GM18520 (cell line): ENCODE results near the gene RBM45.
"Not testable (repeated sequence)": the region's sequence is repeated elsewhere in the genome, so short reads cannot be mapped to it uniquely, and the experiment has no call there.

ENCODE experiments used
- ATAC-seq: cut with Tn5 transposase; IDR thresholded peaks from one replicate; pipeline ENCODE4 v1.9.1; 2021; ENCODE audit not compliant: unreplicated experiment

The RBM45 gene

GRCh38 chr2:178112202-178113152, at the start of gene RBM45:
RBM45 (plus strand) TSS chr2:178112437; CDS start chr2:178112547, 110 bp downstream.
- peak; percentile 86 for ATAC-seq

- no peak for ATAC-seq
These were observed 45.9 kb upstream of the RBM45 start for GRCh38 chr2:178066324-178066723.

GRCh38 chr2:178066890-178067669, 45.2 kb upstream of the RBM45 start:
- no peak for ATAC-seq

- ATAC-seq = no peak
These were observed 43.3 kb upstream of the RBM45 start for GRCh38 chr2:178068823-178069454.

- no peak for ATAC-seq
These were observed 42.7 kb upstream of the RBM45 start for GRCh38 chr2:178069551-178069950.

- ATAC-seq = no peak
These were observed 41.4 kb upstream of the RBM45 start for GRCh38 chr2:178070824-178071223.

GRCh38 chr2:178072000-178072382, 40.2 kb upstream of the RBM45 start:
- no peak for ATAC-seq

- no peak for ATAC-seq
These were observed 39.6 kb upstream of the RBM45 start, which contains the start of gene PDE11A for GRCh38 chr2:178072383-178073301. PDE11A (minus strand) TSS chr2:178072777; CDS start chr2:178072437, 340 bp downstream.

GRCh38 chr2:178074123-178075005, 37.9 kb upstream of the RBM45 start:
- no peak for ATAC-seq

- no peak for ATAC-seq
These were observed 37.3 kb upstream of the RBM45 start for GRCh38 chr2:178075006-178075326.

- ATAC-seq = no peak
These were observed 36.1 kb upstream of the RBM45 start for GRCh38 chr2:178076130-178076529.

GRCh38 chr2:178079279-178079678, 33.0 kb upstream of the RBM45 start:
- not testable (repeated sequence) for ATAC-seq

- ATAC-seq = no peak
These were observed 29.7 kb upstream of the RBM45 start for GRCh38 chr2:178082408-178083045.

- ATAC-seq = no peak
These were observed 28.0 kb upstream of the RBM45 start for GRCh38 chr2:178084273-178084672.

- no peak for ATAC-seq
These were observed 23.4 kb upstream of the RBM45 start for GRCh38 chr2:178088774-178089270.

GRCh38 chr2:178093471-178093870, 18.8 kb upstream of the RBM45 start:
- ATAC-seq = no peak

- no peak for ATAC-seq
These were observed 10.7 kb upstream of the RBM45 start for GRCh38 chr2:178101321-178102079.

GRCh38 chr2:178105566-178105965, 6.7 kb upstream of the RBM45 start:
- no peak for ATAC-seq
